MG63 (cell line): ENCODE data around the gene CHST10. TPM values are rescaled to one million over a fixed set of nuclear protein-coding genes. Genes with fewer than 3 reads are reported as not detected.

ENCODE experiments used
- DNase-seq: peaks from one replicate; pipeline ENCODE4 v3.0.0-alpha.2; 2020
- H3K27me3 ChIP-seq: fragments of 250-450 bp; sonication (Bioruptor Pico); 2 replicates; pipeline ENCODE4 v1.5.1; 2020; ENCODE audit warnings: mild to moderate bottlenecking, moderate library complexity
- H3K36me3 ChIP-seq: fragments of 250-450 bp; sonication (Bioruptor Pico); 2 replicates; pipeline ENCODE4 v1.5.1; 2020; ENCODE audit warnings: mild to moderate bottlenecking, moderate library complexity
- H3K4me3 ChIP-seq: fragments of 250-450 bp; sonication (Bioruptor Pico); 2 replicates; pipeline ENCODE4 v1.5.1; 2020; ENCODE audit warnings: mild to moderate bottlenecking, moderate library complexity
- H3K9me3 ChIP-seq: fragments of 250-450 bp; sonication (Bioruptor Pico); 2 replicates; pipeline ENCODE4 v1.5.1; 2020; ENCODE audit warnings: mild to moderate bottlenecking, moderate library complexity
- total RNA-seq: library from RNA; depleted of rRNA; stranded (reverse); fragments of >200 nt; shearing (Covaris generic); gene quantifications from 2 replicates; pipeline ENCODE4 v1.2.3, GENCODE V29; 2014; ENCODE audit warnings: low replicate concordance

The CHST10 gene
- total RNA-seq, 1 experiment from 2014 or later: 21.7 TPM

DNA sequence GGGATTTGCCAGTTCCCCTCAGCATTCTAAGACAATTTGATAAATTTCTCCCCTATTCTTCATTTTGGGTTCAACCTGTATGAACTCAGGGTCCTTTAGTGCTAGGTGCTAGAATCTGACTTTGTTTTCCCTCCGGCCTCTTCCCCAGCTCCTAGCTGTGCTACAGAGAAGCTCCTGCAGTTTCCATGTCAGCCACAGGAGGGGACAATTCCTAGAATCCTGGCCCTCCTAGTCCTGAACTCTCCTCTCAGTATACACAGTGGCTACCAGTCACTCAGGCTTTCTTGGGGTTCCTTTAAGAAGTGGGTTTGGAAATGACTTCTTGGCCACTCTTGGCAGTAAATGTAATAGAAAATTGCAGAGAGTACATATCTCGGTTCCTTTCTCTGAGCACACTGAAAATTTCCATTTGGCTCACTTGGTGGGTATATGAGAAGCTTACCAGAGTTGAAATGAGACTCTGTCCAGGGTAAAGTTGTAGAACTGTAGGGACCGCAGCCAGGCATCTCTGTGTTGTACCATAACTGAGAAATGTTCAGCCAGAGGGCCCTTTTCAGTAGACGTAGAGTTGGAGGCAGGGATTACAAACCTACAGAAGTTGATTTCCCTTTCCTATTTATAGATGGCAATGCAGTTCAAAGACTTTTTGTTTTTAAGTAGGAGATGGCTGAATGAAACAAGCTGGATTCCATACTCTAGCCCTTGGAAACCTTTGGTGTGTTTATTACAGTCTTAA lies 5.0 kb upstream of the CHST10 start:
- peak; percentile 14 for DNase-seq
- Histone ChIP-seq H3K36me3 (no peaks in the 10 kb centered on the region), H3K4me3 (no peak overlapping the region), H3K9me3 (no peaks in the 10 kb centered on the region), H3K27me3 (no peaks in the 10 kb centered on the region)

- H3K4me3 ChIP-seq: no peak overlapping the region
- H3K27me3 ChIP-seq: no peaks in the 10 kb centered on the region
- peaks cover 2% of the 10 kb centered on the region; the same call in 1 of the 2 replicates for H3K36me3 ChIP-seq
- no peak for DNase-seq
- no peaks in the 10 kb centered on the region for H3K9me3 ChIP-seq
These were observed 2.4 kb upstream of the CHST10 start for GRCh38 chr2:100419915-100420314.

DNA sequence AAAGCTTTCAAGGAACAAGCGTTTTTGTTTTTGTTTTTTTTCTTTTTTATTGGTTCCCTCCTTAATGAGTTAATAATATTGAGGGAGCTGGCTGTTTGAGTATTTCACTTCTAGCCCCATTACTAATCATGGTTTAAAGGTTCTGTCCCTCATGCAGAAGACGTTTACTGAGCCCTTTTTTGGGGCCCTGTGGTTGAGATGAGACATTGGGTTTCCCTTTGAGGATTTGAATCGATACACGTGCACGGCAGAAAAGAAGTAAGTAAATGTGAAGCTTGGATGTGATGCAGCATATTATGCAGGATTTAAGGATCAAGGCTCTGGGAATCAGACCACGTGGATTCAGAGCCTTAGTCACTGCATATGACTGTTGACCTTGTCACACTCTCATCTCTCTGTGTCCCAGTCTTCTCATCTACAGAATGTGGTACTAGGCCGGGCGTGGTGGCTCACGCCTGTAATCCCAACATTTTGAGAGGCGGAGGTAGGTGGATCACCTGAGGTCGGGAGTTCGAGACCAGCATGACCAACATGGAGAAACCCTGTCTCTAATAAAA lies 1.0 kb upstream of the CHST10 start:
- Histone ChIP-seq H3K9me3 (no peaks in the 10 kb centered on the region), H3K4me3 (no peak overlapping the region), H3K36me3 (peaks cover 5% of the 10 kb centered on the region), H3K27me3 (no peaks in the 10 kb centered on the region)
- DNase-seq: no peak

GRCh38 chr2:100417711-100418124 lies 250 bp upstream of the CHST10 start:
- Histone ChIP-seq H3K27me3 (no peaks in the 10 kb centered on the region), H3K9me3 (no peaks in the 10 kb centered on the region), H3K4me3 (peak overlapping the region; percentile 95), H3K36me3 (peaks cover 5% of the 10 kb centered on the region)
- no peak for DNase-seq

- H3K4me3 ChIP-seq: peak overlapping the region; percentile 95
- H3K9me3 ChIP-seq: no peaks in the 10 kb centered on the region
- H3K36me3 ChIP-seq: peaks cover 5% of the 10 kb centered on the region
- no peaks in the 10 kb centered on the region for H3K27me3 ChIP-seq
- DNase-seq: no peak
These were observed 1.0 kb downstream of the CHST10 start for GRCh38 chr2:100416397-100416934.

GRCh38 chr2:100413571-100413970 lies 3.9 kb downstream of the CHST10 start:
- Histone ChIP-seq H3K9me3 (no peaks in the 10 kb centered on the region), H3K27me3 (no peaks in the 10 kb centered on the region), H3K36me3 (peaks cover 5% of the 10 kb centered on the region), H3K4me3 (no peak overlapping the region)
- no peak for DNase-seq

DNA sequence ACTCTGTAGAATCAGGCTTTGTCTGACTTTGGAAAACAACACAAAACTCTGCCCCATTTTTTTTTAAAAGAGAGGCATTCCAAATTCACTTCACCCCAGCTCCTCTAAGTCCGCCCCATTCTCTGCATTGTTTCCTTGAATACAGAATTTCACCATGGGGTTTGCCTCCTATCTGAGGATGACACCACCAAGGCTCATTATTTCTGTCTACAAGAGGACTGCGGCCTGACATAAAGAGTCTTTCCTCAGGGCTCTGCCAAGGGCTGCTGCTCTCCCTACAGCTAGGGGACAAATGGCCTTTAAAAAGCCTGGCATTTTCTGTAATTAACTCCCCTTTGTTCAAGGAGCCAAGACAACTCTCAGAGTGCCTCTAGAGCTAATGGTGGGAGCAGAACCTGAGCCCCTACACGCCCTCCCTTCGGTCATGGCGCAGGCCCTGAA lies 4.6 kb downstream of the CHST10 start:
- Histone ChIP-seq H3K4me3 (no peak overlapping the region), H3K27me3 (no peaks in the 10 kb centered on the region), H3K36me3 (peaks cover 5% of the 10 kb centered on the region), H3K9me3 (no peaks in the 10 kb centered on the region)
- DNase-seq: no peak

GRCh38 chr2:100412466-100412865 lies 5.0 kb downstream of the CHST10 start:
- Histone ChIP-seq H3K36me3 (peaks cover 5% of the 10 kb centered on the region), H3K9me3 (no peaks in the 10 kb centered on the region), H3K4me3 (no peak overlapping the region), H3K27me3 (no peaks in the 10 kb centered on the region)
- DNase-seq: no peak

- Histone ChIP-seq H3K9me3 (no peaks in the 10 kb centered on the region), H3K4me3 (no peak overlapping the region), H3K36me3 (peaks cover 2% of the 10 kb centered on the region), H3K27me3 (no peaks in the 10 kb centered on the region)
- no peak for DNase-seq
These were observed 5.6 kb downstream of the CHST10 start for GRCh38 chr2:100411841-100412292.

GRCh38 chr2:100409975-100410647 lies 7.4 kb downstream of the CHST10 start:
- H3K36me3 ChIP-seq: peaks cover 9% of the 10 kb centered on the region
- H3K9me3 ChIP-seq: no peaks in the 10 kb centered on the region
- DNase-seq: no peak
- no peak overlapping the region for H3K4me3 ChIP-seq
- H3K27me3 ChIP-seq: no peaks in the 10 kb centered on the region

- no peaks in the 10 kb centered on the region for H3K9me3 ChIP-seq
- peaks cover 9% of the 10 kb centered on the region for H3K36me3 ChIP-seq
- no peak for DNase-seq
- no peaks in the 10 kb centered on the region for H3K27me3 ChIP-seq
- no peak overlapping the region for H3K4me3 ChIP-seq
These were observed 8.0 kb downstream of the CHST10 start for GRCh38 chr2:100409461-100409860.

GRCh38 chr2:100408941-100409340 lies 8.5 kb downstream of the CHST10 start:
- Histone ChIP-seq H3K27me3 (no peaks in the 10 kb centered on the region), H3K9me3 (no peaks in the 10 kb centered on the region), H3K4me3 (no peak overlapping the region), H3K36me3 (peaks cover 7% of the 10 kb centered on the region; the same call in 1 of the 2 replicates)
- no peak for DNase-seq

DNA sequence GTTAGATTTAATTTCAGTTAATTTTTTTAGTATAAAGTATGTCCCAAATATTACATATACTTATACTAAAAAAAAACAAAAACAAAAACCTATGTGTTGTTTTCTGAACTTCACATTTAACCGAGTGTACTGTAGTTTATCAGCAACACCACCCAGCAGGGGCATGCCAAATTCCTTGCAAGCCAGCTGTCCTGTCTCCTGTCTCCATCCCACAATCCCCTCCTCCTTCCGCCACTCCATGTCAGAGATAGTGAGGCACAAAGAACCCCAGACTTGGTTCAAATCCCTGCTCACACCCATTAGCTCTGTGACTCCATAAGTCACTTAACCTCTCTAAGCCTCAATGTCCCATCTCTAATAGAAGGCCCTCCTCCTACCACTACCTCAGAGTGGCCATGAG lies 9.4 kb downstream of the CHST10 start:
- no peaks in the 10 kb centered on the region for H3K9me3 ChIP-seq
- H3K4me3 ChIP-seq: no peak overlapping the region
- no peak for DNase-seq
- peaks cover 7% of the 10 kb centered on the region; the same call in 1 of the 2 replicates for H3K36me3 ChIP-seq
- no peaks in the 10 kb centered on the region for H3K27me3 ChIP-seq

GRCh38 chr2:100407563-100407962 lies 9.9 kb downstream of the CHST10 start:
- DNase-seq: no peak
- Histone ChIP-seq H3K4me3 (no peak overlapping the region), H3K27me3 (no peaks in the 10 kb centered on the region), H3K9me3 (no peaks in the 10 kb centered on the region), H3K36me3 (peaks cover 7% of the 10 kb centered on the region; the same call in 1 of the 2 replicates)

- H3K27me3 ChIP-seq: no peaks in the 10 kb centered on the region
- DNase-seq: no peak
- no peaks in the 10 kb centered on the region for H3K9me3 ChIP-seq
- H3K36me3 ChIP-seq: peaks cover 7% of the 10 kb centered on the region; the same call in 1 of the 2 replicates
- no peak overlapping the region for H3K4me3 ChIP-seq
These were observed 10.4 kb downstream of the CHST10 start for GRCh38 chr2:100407073-100407472.

DNA sequence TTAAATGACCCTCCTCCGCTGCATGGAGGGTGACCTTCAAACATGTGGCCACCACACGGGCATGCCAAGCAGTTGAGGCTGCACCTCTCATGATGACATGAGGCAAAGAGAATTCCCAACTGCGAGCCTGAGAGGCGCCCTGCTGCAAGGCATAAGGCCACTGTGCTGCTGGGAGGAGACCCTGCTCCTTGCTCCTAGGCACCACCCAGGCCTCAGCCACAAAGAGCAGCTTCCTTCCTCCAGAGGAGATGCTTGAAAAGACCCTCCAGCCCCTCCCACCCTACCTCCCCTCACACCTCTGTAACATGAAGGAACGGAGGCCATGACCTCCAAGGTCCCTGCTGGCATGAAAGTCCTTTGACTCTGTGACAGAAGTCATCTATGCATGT lies 11.4 kb downstream of the CHST10 start:
- Histone ChIP-seq H3K36me3 (peaks cover 13% of the 10 kb centered on the region; the same call in 1 of the 2 replicates), H3K9me3 (no peaks in the 10 kb centered on the region), H3K4me3 (no peak overlapping the region), H3K27me3 (no peaks in the 10 kb centered on the region)
- DNase-seq: no peak
